Renal pelvis (tissue), 4 donors: ENCODE measurements around the gene RNLS. TPM values are rescaled to one million over a fixed set of nuclear protein-coding genes. Genes with fewer than 3 reads are reported as not detected.
"Not testable (repeated sequence)": the region's sequence is repeated elsewhere in the genome, so short reads cannot be mapped to it uniquely, and the experiment has no call there.

Experiments used
- DNase-seq: peaks from one replicate; pipeline ENCODE4 v3.0.0-alpha.2; 2013
- polyA plus RNA-seq, 3 donors: library from polyadenylated mRNA; unstranded; fragments of 120-200 nt; gene quantifications; one replicate each; pipeline ENCODE4 v1.2.1, GENCODE V29; 2013; ENCODE audit not compliant: insufficient read length in 3 of 3

RNLS gene
- polyA plus RNA-seq, 3 donors, result 16.8 to 18.4 (median 16.9) TPM

- DNase-seq, result no peak
These were observed 57.6 kb downstream of the RNLS start for GRCh38 chr10:88525371-88526069.

DNA sequence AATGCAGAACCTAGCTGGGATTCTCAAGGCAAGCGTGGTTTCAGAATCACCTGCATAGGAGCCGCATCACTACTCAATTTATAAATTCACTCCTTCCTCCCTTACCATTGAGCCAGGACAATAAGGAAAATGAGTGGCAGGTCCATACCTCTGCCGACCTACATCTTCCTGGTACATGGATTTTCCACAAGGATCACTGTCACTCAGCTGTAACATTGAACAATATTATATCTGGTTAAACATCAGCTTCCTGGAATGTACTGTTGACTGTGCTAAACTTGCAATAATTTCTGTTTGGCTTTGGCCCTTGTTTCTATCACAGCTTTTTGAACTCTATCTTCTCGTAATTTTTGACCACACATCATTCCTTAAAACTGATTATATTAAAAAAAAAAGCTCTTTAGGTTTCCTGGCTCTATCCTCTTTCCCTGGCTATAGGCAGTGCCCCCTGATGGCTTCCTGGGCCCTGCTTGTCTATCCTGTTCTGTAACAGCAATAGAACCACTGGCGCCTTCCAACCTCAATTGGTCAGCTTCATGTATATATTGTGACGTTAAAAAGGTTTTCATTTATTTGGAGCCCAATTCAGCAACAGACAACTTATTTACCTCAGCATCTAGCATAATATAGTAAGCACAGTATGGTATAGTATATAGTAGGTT is 59.2 kb downstream of the RNLS start:
- no peak for DNase-seq

DNA sequence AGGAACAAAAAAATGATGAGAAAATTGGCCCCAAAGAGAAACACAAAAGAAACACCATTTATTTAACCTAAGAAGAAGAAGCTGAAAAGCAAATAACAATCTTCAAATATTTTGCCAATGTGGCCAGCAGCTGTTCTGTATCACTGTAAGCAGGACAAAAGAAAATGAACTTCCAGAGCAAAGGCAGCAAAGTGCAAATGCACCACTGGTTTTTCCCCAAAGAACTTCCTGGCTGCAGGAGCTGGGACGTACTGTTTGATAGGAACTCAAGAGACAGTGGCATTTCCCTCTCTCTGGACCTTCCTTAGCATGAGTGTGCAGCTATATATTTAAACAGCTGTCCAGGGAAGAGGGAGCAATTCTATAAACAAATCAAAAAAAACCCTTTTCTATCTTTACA is 60.4 kb downstream of the RNLS start:
- DNase-seq, result no peak

DNA sequence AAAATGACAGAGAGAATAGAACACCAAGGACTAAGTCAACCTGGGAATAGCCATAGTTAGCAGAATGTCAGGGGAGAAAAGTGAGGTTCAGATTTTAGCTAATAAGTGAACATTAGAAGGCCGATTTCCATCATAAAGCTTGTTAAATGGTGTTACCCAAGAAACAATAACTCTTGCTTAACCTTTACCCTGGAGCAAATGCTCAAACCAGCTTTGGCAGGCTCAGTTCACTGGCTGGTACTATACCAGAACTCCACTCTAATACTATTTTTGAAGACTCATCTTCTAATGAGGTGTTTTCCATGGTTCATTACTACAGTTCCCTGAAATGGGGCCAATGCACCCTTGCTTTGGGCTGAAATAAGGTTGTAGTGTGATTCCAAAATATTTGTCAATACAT is 61.3 kb downstream of the RNLS start:
- no peak for DNase-seq

GRCh38 chr10:88515235-88515634 is 67.9 kb downstream of the RNLS start:
- no peak for DNase-seq

GRCh38 chr10:88512599-88512998 is 70.5 kb downstream of the RNLS start:
- DNase-seq, result no peak

DNA sequence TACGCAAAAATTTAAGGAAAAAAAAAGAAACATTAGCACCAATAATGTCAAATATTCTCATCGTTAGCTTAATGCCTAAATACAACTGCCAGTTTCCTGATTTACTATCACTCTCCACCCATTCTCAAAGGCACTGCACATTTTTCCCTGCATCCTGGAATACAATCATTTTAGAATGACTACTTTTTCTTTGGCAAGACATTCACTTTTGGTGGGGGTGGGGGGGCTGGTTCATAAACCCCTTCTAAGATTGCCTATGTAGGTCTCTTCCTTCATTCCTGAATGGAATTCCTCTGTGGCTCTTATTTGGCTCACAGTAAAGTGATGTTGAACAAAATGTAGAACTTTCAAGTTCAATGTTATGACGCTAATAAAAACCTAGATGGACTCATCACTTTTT is 74.3 kb downstream of the RNLS start:
- no peak for DNase-seq

- no peak for DNase-seq
These were observed 75.2 kb downstream of the RNLS start for GRCh38 chr10:88507826-88508453.

GRCh38 chr10:88507404-88507803 is 75.7 kb downstream of the RNLS start:
- DNase-seq, result no peak

- no peak for DNase-seq
These were observed 77.4 kb downstream of the RNLS start for GRCh38 chr10:88505680-88506215.

- no peak for DNase-seq
These were observed 77.9 kb downstream of the RNLS start for GRCh38 chr10:88505265-88505664.

- DNase-seq, result no peak
These were observed 82.5 kb downstream of the RNLS start for GRCh38 chr10:88500656-88501055.

GRCh38 chr10:88499569-88500470 is 83.3 kb downstream of the RNLS start:
- no peak for DNase-seq

DNA sequence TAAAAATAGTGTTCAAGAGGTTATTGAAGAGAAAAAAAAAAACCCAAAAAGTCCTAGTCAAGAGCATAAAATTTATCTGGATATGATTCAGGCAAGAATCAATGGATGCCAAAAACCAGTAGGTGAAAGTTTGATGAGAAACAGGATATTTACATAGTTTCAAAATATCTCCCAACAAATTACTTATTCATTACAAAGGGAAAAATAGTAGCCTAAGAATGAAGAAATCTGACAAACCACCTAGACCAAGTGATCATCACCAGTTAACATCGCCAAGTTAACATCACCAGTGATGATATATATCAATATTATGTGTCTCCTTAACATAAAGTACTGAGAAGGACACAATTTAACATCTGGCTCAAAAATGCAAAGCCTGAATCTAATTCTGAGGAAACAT is 85.2 kb downstream of the RNLS start:
- no peak for DNase-seq

- DNase-seq, result no peak
These were observed 88.6 kb downstream of the RNLS start for GRCh38 chr10:88494537-88494936.

DNA sequence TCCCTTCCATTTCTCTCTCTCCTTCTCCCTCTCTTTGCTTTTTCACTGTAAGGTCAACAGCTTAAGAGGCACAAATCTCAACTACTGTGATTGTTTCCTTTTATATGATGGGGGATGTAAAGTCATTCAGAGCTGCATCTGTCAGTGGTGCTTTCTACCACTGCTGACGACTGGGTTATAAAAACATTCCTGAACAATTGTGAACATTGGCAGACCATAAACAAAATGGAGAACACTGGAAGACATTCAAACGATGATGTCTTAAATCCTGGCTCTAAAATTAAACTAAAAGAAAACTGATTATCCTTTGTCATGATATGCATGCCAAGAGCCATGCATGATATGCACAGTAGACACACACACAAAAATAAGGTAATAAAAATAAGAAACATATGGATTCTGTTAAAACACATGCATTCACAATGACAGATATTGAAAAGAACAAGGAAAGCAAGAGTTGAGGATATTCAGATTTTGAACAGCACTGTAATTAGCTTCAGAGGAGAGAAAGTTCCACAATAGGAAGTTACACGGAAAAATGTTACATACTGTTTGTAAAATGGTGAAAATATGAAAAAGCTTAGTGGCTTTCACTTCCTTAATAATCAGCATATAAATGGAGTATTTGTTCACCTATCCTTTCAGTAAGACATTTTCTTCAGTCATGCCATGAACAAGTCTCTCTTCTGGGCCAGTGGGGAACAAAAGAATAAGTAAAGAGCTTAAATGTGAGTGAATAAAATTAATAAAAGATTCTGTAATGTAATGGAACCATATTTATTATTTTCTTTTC is 89.2 kb downstream of the RNLS start:
- DNase-seq, result peak; percentile 41

- DNase-seq, result no peak
These were observed 91.8 kb downstream of the RNLS start for GRCh38 chr10:88491314-88491713.

DNA sequence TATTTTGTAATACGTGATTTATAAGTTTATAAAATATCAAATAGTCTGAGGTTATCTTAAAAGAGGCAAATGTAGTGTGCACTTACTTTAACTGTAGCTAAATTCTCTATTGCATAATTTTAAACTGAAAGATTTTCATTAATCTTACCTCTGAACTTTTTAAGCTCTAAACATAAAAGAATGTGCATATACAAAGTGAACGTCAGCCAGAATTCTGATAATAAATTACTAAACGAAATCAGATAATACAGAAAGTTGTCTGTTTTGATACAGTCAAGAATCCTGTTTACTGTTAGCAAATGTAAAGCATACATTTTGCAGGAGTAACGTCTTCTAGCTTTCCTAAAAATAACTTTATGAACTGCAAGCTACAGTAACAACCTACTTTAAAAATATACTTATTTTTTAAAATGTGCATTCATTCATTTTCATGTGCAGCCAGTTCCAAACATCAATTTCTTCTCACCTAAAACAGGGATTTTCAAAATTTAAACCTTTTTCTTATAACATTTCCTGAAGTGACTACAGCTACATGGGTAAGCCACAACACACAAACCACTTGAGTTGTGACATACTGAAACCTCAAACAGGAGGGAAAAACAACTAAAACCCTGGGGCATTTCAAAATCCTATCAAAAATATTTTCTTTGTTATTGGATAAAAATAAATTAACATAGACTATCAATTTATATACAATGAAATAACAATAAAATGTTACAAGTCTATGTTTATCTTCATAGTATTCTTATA is 92.7 kb downstream of the RNLS start:
- DNase-seq, result no peak

- no peak for DNase-seq
These were observed 94.0 kb downstream of the RNLS start for GRCh38 chr10:88489107-88489506.

GRCh38 chr10:88486816-88487215 is 96.3 kb downstream of the RNLS start:
- DNase-seq, result not testable (repeated sequence)
